ENCODE measurements around the gene KRTAP2-3.

DNA sequence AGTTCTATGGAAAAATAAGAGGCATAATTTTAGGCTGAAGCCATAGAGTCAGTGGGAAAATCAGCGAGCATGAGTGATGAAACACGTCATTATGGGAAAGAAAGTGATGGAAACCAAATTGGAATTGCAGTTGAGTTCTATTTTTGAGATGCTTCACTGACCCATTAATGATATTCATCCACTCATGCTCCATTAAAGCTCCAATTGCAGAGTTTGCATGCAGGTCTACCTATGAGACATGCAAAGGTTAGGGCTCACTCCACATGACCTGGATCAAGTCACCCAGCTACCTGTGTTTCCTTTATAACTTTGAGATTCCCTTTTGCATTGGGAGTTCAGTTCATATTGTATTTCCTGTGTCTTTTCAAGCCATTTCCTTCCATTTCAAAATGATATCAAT, 13.8 kb upstream of the KRTAP2-3 start:
- TF ChIP-seq, protein P1, sequence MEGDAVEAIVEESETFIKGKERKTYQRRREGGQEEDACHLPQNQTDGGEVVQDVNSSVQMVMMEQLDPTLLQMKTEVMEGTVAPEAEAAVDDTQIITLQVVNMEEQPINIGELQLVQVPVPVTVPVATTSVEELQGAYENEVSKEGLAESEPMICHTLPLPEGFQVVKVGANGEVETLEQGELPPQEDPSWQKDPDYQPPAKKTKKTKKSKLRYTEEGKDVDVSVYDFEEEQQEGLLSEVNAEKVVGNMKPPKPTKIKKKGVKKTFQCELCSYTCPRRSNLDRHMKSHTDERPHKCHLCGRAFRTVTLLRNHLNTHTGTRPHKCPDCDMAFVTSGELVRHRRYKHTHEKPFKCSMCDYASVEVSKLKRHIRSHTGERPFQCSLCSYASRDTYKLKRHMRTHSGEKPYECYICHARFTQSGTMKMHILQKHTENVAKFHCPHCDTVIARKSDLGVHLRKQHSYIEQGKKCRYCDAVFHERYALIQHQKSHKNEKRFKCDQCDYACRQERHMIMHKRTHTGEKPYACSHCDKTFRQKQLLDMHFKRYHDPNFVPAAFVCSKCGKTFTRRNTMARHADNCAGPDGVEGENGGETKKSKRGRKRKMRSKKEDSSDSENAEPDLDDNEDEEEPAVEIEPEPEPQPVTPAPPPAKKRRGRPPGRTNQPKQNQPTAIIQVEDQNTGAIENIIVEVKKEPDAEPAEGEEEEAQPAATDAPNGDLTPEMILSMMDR (IDR thresholded peaks at IDR 0.05), result no peak
- TF ChIP-seq EP300 (IDR thresholded peaks at IDR 0.05), result no peak
